Activated CD8-positive, alpha-beta memory T cell treated with anti-CD3 and anti-CD28 coated beads for 36 hours (primary cell): Measurements from ENCODE around the gene DMRTC2. TPM values are rescaled to one million over a fixed set of nuclear protein-coding genes. Genes with fewer than 3 reads are reported as not detected.

Experiments used
- CTCF ChIA-PET: fragments of 350-600 bp; sonication (Branson Sonifier 250); formaldehyde crosslinking; loops from one replicate; lab custom pipeline; 2021; ENCODE audit warnings: antibody characterized with exemption; lab: Charles Lee
- POLR2A ChIA-PET: fragments of 350-600 bp; sonication (Branson Sonifier 250); formaldehyde crosslinking; loops from one replicate; lab custom pipeline; 2021; ENCODE audit warnings: antibody characterized with exemption; lab: Charles Lee
- total RNA-seq, 2 experiments: library from RNA; stranded (reverse); gene quantifications; one replicate each; pipeline ENCODE4 v1.2.3, GENCODE V29; 2021

Gene DMRTC2
- total RNA-seq, 2 experiments from 2014 or later, result not detected

- CTCF ChIA-PET, result interaction anchor here (0.9 to 1.9 kb wide), 3 partner anchors 10 to 95 kb away, joined by 3 to 8 read pairs (median 4); no protein-coding TSS in a partner anchor
- POLR2A ChIA-PET, result interaction anchor here (0.6 to 2.3 kb wide), 8 partner anchors 8 to 1663 kb away, joined by 3 to 12 read pairs (median 5); partner anchors contain the start of gene CD79A
Measured at GRCh38 chr19:41863209-41863931, 18.5 kb downstream of the DMRTC2 start.

- ChIA-PET POLR2A (interaction anchor here (0.6 to 2.3 kb wide), 5 partner anchors 11 to 533 kb away, joined by 4 to 8 read pairs (median 6); no protein-coding TSS in a partner anchor), CTCF (interaction anchor here (1.3 to 1.6 kb wide), 4 partner anchors 9 to 92 kb away, joined by 3 to 9 read pairs (median 4); no protein-coding TSS in a partner anchor)
Measured at GRCh38 chr19:41864374-41864773, 19.5 kb downstream of the DMRTC2 start.

DNA sequence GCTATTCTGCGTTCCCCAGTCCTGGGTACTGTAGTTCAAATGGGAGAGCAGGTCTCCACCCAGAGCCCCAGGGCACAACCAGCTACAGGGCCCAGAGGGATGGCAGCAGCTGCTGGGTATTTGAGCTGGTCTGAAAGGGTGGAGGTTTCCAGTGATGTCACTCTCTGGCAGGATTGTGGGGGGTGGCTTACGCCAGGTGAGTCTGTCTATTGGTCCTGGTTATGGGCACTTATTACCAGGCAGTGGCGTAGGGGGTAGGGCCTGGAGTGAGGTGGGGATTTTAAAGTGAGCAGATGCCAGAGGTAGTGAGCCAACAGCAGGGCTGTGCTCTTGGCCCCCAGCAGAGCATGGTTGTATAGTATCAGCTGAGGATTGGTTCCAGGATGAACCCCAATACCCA lies 21.4 kb downstream of the DMRTC2 start:
- CTCF ChIA-PET, result interaction anchor here (1.2 to 2.0 kb wide), 2 partner anchors 19 to 92 kb away, joined by 3 to 5 read pairs; partner anchors contain the start of gene RABAC1
- POLR2A ChIA-PET, result interaction anchor here (1.2 to 2.5 kb wide), 2 partner anchors 10 to 20 kb away, joined by 14 to 20 read pairs; no protein-coding TSS in a partner anchor

GRCh38 chr19:41868120-41868988 lies 23.5 kb downstream of the DMRTC2 start:
- CTCF ChIA-PET, result interaction anchor here (0.5 to 1.6 kb wide), 5 partner anchors 8 to 95 kb away, joined by 3 to 6 read pairs (median 4); partner anchors contain the start of gene RPS19
- POLR2A ChIA-PET, result interaction anchor here (0.6 to 6.7 kb wide), 3 partner anchors 8 to 19 kb away, joined by 3 to 62 read pairs (median 18); partner anchors contain the start of gene RPS19

DNA sequence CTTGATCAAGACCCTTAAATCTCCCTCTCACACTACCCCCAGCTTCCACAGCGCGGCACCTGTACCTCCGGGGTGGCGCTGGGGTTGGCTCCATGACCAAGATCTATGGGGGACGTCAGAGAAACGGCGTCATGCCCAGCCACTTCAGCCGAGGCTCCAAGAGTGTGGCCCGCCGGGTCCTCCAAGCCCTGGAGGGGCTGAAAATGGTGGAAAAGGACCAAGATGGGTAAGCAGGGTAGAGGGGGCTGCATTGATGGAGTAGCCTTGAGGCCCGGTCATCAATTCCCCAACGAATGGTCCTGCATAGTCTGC lies 24.1 kb downstream of the DMRTC2 start:
- ChIA-PET CTCF (interaction anchor here (0.6 to 1.6 kb wide), 4 partner anchors 9 to 94 kb away, joined by 3 to 6 read pairs (median 4); partner anchors contain the start of gene RPS19), POLR2A (interaction anchor here (0.6 to 6.7 kb wide), 3 partner anchors 9 to 18 kb away, joined by 3 to 62 read pairs (median 18); partner anchors contain the start of gene RPS19)

DNA sequence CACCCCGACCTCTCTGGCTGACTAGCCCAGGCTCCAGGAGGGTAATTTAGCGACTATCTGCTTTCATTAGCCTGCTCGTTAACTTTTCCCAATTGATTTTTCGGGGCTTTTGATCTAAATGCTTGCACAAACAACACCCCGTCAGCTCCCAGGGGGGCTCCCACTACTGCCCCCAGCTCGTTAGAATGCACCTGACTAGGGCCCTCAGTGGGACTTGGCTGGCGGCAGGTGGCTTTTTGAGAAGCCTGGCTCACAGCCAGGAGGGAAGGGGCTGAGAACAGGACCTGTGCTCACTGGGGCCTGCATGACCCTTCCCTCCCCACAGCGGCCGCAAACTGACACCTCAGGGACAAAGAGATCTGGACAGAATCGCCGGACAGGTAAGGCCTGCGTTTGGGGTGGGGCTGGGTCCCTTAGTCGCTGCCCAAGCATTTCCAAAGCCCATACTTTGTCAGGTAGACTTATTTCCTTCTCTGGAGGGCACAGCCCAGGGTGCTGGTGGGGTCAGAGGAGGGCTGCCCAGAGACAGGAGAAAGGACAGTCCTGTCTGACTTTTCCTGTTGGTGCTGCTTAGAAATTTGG lies 24.6 kb downstream of the DMRTC2 start:
- POLR2A ChIA-PET, result interaction anchor here (6.7 kb wide), 1 partner anchor 9 kb away, joined by 62 read pairs; the partner anchor contains the start of gene RPS19
- CTCF ChIA-PET, result interaction anchor here (1.2 to 6.0 kb wide), 4 partner anchors 9 to 82 kb away, joined by 3 to 36 read pairs (median 16); partner anchors contain the start of gene RPS19

DNA sequence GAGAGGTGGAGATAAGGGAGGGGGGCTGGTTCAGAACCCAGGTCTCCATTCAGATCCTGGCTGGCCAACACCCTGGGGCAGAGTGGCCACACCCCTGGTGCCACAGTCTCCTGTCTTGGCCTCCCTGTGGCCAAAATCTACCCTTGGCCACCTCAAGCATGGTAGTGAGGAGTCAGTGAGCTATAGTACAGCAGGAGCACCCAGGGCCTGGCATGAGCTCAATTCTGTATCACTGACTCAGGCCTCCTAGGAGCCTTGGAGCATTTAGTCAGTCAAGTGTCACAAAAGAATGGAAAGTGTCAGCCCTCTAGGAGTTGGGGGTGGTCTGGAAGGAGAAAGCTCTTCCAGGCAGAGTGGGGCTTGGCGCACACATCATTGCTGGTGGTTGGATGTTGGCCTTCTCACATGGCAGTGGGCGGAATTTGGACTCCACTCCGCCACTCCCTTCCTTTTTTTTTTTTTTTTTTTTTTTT lies 25.6 kb downstream of the DMRTC2 start:
- POLR2A ChIA-PET, result interaction anchor here (0.6 to 6.7 kb wide), 5 partner anchors 10 to 75 kb away, joined by 3 to 62 read pairs (median 6); partner anchors contain the start of gene RPS19
- CTCF ChIA-PET, result interaction anchor here (0.5 to 6.0 kb wide), 11 partner anchors 10 to 422 kb away, joined by 3 to 36 read pairs (median 4); partner anchors contain the start of genes ARHGEF1 and RPS19

GRCh38 chr19:41871573-41872383 lies 26.9 kb downstream of the DMRTC2 start:
- POLR2A ChIA-PET, result interaction anchor here (0.6 to 6.7 kb wide), 8 partner anchors 9 to 79 kb away, joined by 4 to 62 read pairs (median 6); partner anchors contain the start of gene RPS19
- CTCF ChIA-PET, result interaction anchor here (0.9 to 6.0 kb wide), 8 partner anchors 10 to 85 kb away, joined by 4 to 36 read pairs (median 17); partner anchors contain the start of gene RPS19

DNA sequence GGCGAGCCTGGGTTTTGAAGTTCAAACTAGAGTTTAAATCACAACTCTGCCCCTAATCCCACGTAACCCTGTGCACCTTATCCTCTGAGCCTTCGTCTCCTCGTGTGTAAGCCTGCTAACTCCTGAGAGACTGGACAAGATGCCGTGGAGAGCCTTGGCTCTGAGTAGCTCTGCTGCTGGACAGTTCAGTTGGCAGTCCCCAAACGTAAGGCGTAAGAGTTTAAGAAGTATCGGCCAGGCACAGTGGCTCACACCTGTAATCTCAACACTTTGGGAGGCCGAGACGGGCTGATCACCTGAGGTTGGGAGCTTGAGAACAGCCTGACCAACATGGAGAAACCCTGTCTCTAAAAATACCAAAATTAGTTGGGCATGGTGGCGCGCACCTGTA lies 27.5 kb downstream of the DMRTC2 start:
- ChIA-PET POLR2A (interaction anchor here (1.2 to 6.7 kb wide), 4 partner anchors 10 to 73 kb away, joined by 4 to 62 read pairs (median 18); partner anchors contain the start of gene RPS19), CTCF (interaction anchor here (0.7 to 6.0 kb wide), 14 partner anchors 8 to 85 kb away, joined by 3 to 36 read pairs (median 10); partner anchors contain the start of genes ARHGEF1 and RPS19)

- ChIA-PET CTCF (interaction anchor here (0.6 to 6.0 kb wide), 19 partner anchors 8 to 120 kb away, joined by 3 to 36 read pairs (median 8); partner anchors contain the start of genes ARHGEF1 and RPS19), POLR2A (interaction anchor here (0.6 to 6.7 kb wide), 10 partner anchors 9 to 85 kb away, joined by 3 to 62 read pairs (median 4); partner anchors contain the start of gene RPS19)
Measured at GRCh38 chr19:41872775-41873647, 28.2 kb downstream of the DMRTC2 start.

DNA sequence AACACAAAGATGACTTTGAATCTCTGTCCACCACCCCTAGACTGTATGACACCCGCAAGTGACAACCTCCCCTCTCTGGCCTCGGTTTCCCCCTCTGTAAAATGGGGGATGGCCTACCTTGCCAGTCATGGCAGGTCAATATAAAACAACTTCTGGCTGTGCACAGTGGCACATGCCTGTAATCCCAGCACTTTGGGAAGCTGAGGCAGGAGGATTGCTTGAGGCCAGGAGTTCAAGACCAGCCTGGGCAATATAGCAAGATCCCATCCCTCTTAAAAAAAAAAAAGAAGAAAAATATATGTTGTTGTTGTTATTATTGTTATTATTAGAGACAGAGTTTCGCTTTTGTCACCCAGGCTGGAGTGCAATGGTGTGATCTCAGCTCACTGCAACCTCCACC lies 31.1 kb downstream of the DMRTC2 start:
- ChIA-PET POLR2A (interaction anchor here (0.6 to 1.1 kb wide), 7 partner anchors 8 to 153 kb away, joined by 3 to 14 read pairs (median 6); no protein-coding TSS in a partner anchor), CTCF (interaction anchor here (0.6 to 1.6 kb wide), 11 partner anchors 10 to 83 kb away, joined by 3 to 8 read pairs (median 3); partner anchors contain the start of genes RABAC1 and RPS19)

DNA sequence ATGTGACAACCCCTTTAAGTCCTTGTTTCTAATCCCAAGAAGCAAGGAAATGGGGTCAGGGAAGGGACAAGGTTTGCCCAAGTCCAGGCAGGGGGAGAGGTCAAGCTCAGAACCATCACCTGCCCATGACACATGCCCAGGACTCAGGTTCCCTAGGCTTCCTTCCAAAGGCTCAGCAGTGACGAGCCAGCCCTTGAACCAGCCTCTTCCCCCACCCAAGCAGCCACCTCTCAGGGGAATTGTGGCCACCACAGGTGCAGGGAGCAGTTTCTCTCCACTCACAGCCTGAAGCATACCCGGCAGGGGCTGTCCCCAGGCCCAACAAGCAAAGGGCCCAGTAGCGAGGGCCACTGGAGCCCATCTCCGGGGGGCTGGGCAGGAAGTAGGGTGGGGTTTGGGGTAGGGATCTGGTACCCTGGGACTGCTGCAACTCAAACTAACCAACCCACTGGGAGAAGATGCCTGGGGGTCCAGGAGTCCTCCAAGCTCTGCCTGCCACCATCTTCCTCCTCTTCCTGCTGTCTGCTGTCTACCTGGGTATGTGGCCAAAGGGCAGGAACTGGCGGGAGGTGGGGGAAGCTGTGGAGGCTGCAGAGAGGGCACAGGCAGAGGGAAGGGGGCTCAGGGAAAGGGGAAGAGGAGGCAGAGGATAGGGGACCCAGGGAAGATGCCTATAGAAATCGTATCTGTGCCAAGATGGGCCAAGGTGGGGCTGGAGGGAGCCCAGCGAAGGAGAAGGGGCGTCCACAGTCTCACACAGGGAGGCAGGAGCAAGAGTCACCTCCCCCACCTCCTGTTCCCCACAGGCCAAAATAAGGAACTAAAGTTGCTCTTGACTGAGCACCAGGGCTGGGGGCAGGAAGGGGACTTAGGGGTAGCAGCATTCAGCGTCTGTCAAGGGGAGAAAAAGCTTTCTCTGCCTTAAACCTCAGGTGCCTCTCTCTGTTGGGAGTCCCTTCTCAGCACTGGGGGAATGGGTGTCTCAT lies 32.3 kb downstream of the DMRTC2 start, which contains the start of gene CD79A:
CD79A (plus strand) TSS at position 433 of the 986 bp plus-strand sequence; CDS start at position 459, 26 bp downstream.
- CTCF ChIA-PET, result interaction anchor here (1.0 to 1.6 kb wide), 5 partner anchors 10 to 80 kb away, joined by 3 to 8 read pairs (median 3); partner anchors contain the start of gene RPS19
- POLR2A ChIA-PET, result interaction anchor here (0.5 to 1.1 kb wide), 3 partner anchors 11 to 14 kb away, joined by 3 to 14 read pairs (median 3); no protein-coding TSS in a partner anchor

DNA sequence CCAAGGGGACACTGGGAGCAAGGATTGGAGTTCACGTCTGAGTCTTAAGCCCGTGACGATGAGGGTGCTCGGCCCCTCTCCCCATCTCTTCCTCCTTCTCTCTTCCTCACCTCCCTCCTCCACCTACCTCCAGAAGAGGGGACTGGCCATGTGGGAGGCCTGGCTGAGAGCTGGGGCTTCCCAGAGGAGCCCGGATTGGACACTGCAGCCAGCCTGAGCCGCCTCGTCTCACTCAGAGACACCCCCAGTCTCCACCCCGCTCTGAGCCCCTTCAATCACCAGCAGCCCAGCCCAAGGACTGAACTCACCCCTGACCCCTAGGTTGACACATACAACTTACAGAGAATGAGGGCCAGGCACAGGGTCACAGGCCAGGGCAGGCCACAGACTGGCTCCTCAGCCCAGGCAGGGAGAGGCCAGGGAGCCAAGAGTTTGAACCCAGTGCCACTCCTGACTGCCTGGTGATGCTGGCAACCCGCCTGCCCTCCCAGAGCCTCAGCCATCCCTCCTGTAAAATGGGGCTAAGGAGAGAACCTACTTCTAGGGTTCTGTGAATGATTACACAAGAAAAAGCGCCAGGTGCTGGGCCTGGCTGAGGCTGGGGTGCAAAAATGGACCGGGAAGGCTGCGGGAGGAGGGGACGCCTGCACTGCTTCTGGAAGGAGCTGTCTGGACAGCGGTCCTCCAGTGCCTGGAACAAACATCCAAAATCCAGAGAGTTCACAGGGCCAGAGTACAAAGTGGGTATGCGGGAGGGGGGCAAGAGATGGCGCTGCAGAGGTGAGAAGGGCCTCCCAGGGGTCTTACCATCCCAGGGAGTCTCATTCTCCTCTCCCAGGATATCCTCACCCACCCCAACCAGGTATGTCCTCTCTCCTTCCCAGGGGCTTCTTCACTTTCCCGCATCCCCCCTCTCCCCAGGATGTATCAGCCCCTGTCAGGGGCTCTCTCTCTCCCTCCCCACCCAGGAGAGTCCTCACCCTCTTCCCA lies 33.4 kb downstream of the DMRTC2 start:
- ChIA-PET CTCF (interaction anchor here (1.0 to 1.5 kb wide), 2 partner anchors 9 to 68 kb away, joined by 3 to 6 read pairs; no protein-coding TSS in a partner anchor), POLR2A (no interaction called here)
